ENCODE measurements around the gene TBX1. TPM values are rescaled to one million over a fixed set of nuclear protein-coding genes. Genes with fewer than 3 reads are reported as not detected.

TBX1 gene
- total RNA-seq, 2 donors from 2014 or later = 0.12 TPM; not detected in 1

- H3K9me3 Mint-ChIP-seq = peaks cover 2% of the 10 kb centered on the region in 2 donors
- H3K27me3 Mint-ChIP-seq (ENCODE audit: low read depth) = no peaks in the 10 kb centered on the region
- H3K36me3 Mint-ChIP-seq (ENCODE audit: insufficient read depth in 2 of 2) = peaks cover 5 to 9% of the 10 kb centered on the region in 2 donors
- no peaks in the 10 kb centered on the region for H3K4me1 Mint-ChIP-seq (ENCODE audit: low read depth)
- H3K27ac Mint-ChIP-seq = no peak overlapping the region
- no peak overlapping the region for H3K4me3 Mint-ChIP-seq
- DNase-seq (no peak), ATAC-seq (replicated peaks in 1 of 2) (no peak)
Observed at GRCh38 chr22:19797086-19798002, 36.8 kb downstream of the TBX1 start.

GRCh38 chr22:19798003-19798665 is 37.6 kb downstream of the TBX1 start:
- DNase-seq (no peak), ATAC-seq (replicated peaks in 1 of 2) (no peak)
- Mint-ChIP-seq H3K36me3 (ENCODE audit: insufficient read depth in 2 of 2) (peaks cover 3 to 5% of the 10 kb centered on the region in 2 donors), H3K4me1 (ENCODE audit: low read depth) (no peaks in the 10 kb centered on the region), H3K4me3 (no peak overlapping the region), H3K27me3 (ENCODE audit: low read depth) (no peaks in the 10 kb centered on the region), H3K27ac (no peak overlapping the region), H3K9me3 (peaks cover 0 to 2% of the 10 kb centered on the region in 2 donors)

- Mint-ChIP-seq H3K36me3 (ENCODE audit: insufficient read depth in 2 of 2) (peaks cover 3 to 5% of the 10 kb centered on the region in 2 donors), H3K4me3 (no peak overlapping the region), H3K4me1 (ENCODE audit: low read depth) (no peaks in the 10 kb centered on the region), H3K27ac (no peak overlapping the region), H3K27me3 (ENCODE audit: low read depth) (no peaks in the 10 kb centered on the region), H3K9me3 (no peaks in the 10 kb centered on the region)
- DNase-seq (no peak), ATAC-seq (replicated peaks in 1 of 2) (no peak)
Observed at GRCh38 chr22:19798891-19799293, 38.3 kb downstream of the TBX1 start.

- H3K36me3 Mint-ChIP-seq (ENCODE audit: insufficient read depth in 2 of 2) = peaks cover 0 to under 1% of the 10 kb centered on the region in 2 donors
Observed at GRCh38 chr22:19799322-19800190, 39.0 kb downstream of the TBX1 start.

GRCh38 chr22:19800306-19800705 is 39.7 kb downstream of the TBX1 start:
- no peaks in the 10 kb centered on the region for H3K27me3 Mint-ChIP-seq (ENCODE audit: low read depth)
- H3K36me3 Mint-ChIP-seq (ENCODE audit: insufficient read depth in 2 of 2) = no peaks in the 10 kb centered on the region
- H3K9me3 Mint-ChIP-seq = no peaks in the 10 kb centered on the region
- H3K4me3 Mint-ChIP-seq = no peak overlapping the region
- no peak overlapping the region for H3K27ac Mint-ChIP-seq
- H3K4me1 Mint-ChIP-seq (ENCODE audit: low read depth) = no peaks in the 10 kb centered on the region
- ATAC-seq (replicated peaks in 1 of 2) (peak in 1 of 2 donors; percentile 3), DNase-seq (no peak)

More at GRCh38 chr22:19799322-19800190, 39.0 kb downstream of the TBX1 start:
- Mint-ChIP-seq H3K4me3 (no peak overlapping the region), H3K27ac (no peak overlapping the region), H3K4me1 (ENCODE audit: low read depth) (no peaks in the 10 kb centered on the region), H3K9me3 (no peaks in the 10 kb centered on the region), H3K27me3 (ENCODE audit: low read depth) (no peaks in the 10 kb centered on the region)
- DNase-seq (no peak), ATAC-seq (replicated peaks in 1 of 2) (no peak)

GRCh38 chr22:19800761-19801244 is 40.2 kb downstream of the TBX1 start:
- H3K9me3 Mint-ChIP-seq = no peaks in the 10 kb centered on the region
- ATAC-seq (replicated peaks in 1 of 2) = peak in 1 of 2 donors; percentile 26
- no peaks in the 10 kb centered on the region for H3K27me3 Mint-ChIP-seq (ENCODE audit: low read depth)

GRCh38 chr22:19801340-19802000 is 40.9 kb downstream of the TBX1 start:
- DNase-seq (no peak), ATAC-seq (replicated peaks in 1 of 2) (no peak)
- Mint-ChIP-seq H3K27ac (no peak overlapping the region), H3K27me3 (ENCODE audit: low read depth) (no peaks in the 10 kb centered on the region), H3K4me3 (no peak overlapping the region), H3K36me3 (ENCODE audit: insufficient read depth in 2 of 2) (no peaks in the 10 kb centered on the region), H3K9me3 (no peaks in the 10 kb centered on the region), H3K4me1 (ENCODE audit: low read depth) (no peaks in the 10 kb centered on the region)

More at GRCh38 chr22:19800761-19801244, 40.2 kb downstream of the TBX1 start:
- no peak for DNase-seq
- Mint-ChIP-seq H3K4me3 (no peak overlapping the region), H3K4me1 (ENCODE audit: low read depth) (no peaks in the 10 kb centered on the region), H3K27ac (no peak overlapping the region), H3K36me3 (ENCODE audit: insufficient read depth in 2 of 2) (no peaks in the 10 kb centered on the region)

GRCh38 chr22:19802001-19802893 is 41.7 kb downstream of the TBX1 start:
- Mint-ChIP-seq H3K4me1 (ENCODE audit: low read depth) (no peaks in the 10 kb centered on the region), H3K27me3 (ENCODE audit: low read depth) (no peaks in the 10 kb centered on the region), H3K4me3 (no peak overlapping the region), H3K9me3 (no peaks in the 10 kb centered on the region), H3K27ac (no peak overlapping the region), H3K36me3 (ENCODE audit: insufficient read depth in 2 of 2) (no peaks in the 10 kb centered on the region)
- DNase-seq (no peak), ATAC-seq (replicated peaks in 1 of 2) (no peak)

GRCh38 chr22:19802894-19803735 is 42.5 kb downstream of the TBX1 start:
- ATAC-seq (replicated peaks in 1 of 2) (no peak), DNase-seq (no peak)
- H3K27me3 Mint-ChIP-seq (ENCODE audit: low read depth) = no peaks in the 10 kb centered on the region
- no peak overlapping the region for H3K4me3 Mint-ChIP-seq
- no peaks in the 10 kb centered on the region for H3K9me3 Mint-ChIP-seq
- H3K36me3 Mint-ChIP-seq (ENCODE audit: insufficient read depth in 2 of 2) = no peaks in the 10 kb centered on the region
- no peak overlapping the region for H3K27ac Mint-ChIP-seq
- no peaks in the 10 kb centered on the region for H3K4me1 Mint-ChIP-seq (ENCODE audit: low read depth)

- Mint-ChIP-seq H3K4me1 (ENCODE audit: low read depth) (no peaks in the 10 kb centered on the region), H3K27ac (no peak overlapping the region), H3K9me3 (no peaks in the 10 kb centered on the region), H3K27me3 (ENCODE audit: low read depth) (no peaks in the 10 kb centered on the region), H3K4me3 (no peak overlapping the region), H3K36me3 (ENCODE audit: insufficient read depth in 2 of 2) (no peaks in the 10 kb centered on the region)
- no peak for ATAC-seq (replicated peaks in 1 of 2)
- no peak for DNase-seq
Observed at GRCh38 chr22:19803736-19804267, 43.2 kb downstream of the TBX1 start.

- DNase-seq = no peak
- Mint-ChIP-seq H3K4me1 (ENCODE audit: low read depth) (no peaks in the 10 kb centered on the region), H3K4me3 (no peak overlapping the region), H3K9me3 (no peaks in the 10 kb centered on the region), H3K27ac (no peak overlapping the region), H3K27me3 (ENCODE audit: low read depth) (no peaks in the 10 kb centered on the region), H3K36me3 (ENCODE audit: insufficient read depth in 2 of 2) (no peaks in the 10 kb centered on the region)
- ATAC-seq (replicated peaks in 1 of 2) = no peak
Observed at GRCh38 chr22:19805821-19806212, 45.2 kb downstream of the TBX1 start.

Data from activated T-cell treated with anti-CD3 and anti-CD28 coated beads, Interleukin-2, amount 50 U/mL, for 72 hours (primary cell).